Common myeloid progenitor, CD34-positive (primary cell): Measurements from ENCODE around the gene TM2D3.

Experiments
- CTCF ChIA-PET: fragments of 350-600 bp; sonication (Branson Sonifier 250); formaldehyde crosslinking; loops from one replicate; lab custom pipeline; 2021; ENCODE audit warnings: antibody characterized with exemption; lab: Charles Lee
- POLR2A ChIA-PET: fragments of 350-600 bp; sonication (Branson Sonifier 250); formaldehyde crosslinking; loops from one replicate; lab custom pipeline; 2021; ENCODE audit warnings: antibody characterized with exemption; lab: Charles Lee
- DNase-seq, 3 donors: peaks; one replicate each; pipeline versions ENCODE4 v3.0.0 to v3.0.0-alpha.2; 2013
- H3K27ac ChIP-seq, 2 experiments: 1 replicate in 1 of 2; 2 replicates in 1 of 2; pipeline ENCODE4 v1.7.0; 2013; ENCODE audit warnings: inconsistent platforms in 2 of 2, low read length in 2 of 2, mild to moderate bottlenecking in 2 of 2, low read depth in 1 of 2, moderate library complexity in 1 of 2; ENCODE audit not compliant: severe bottlenecking in 2 of 2, insufficient read depth in 1 of 2, poor library complexity in 1 of 2
- H3K27me3 ChIP-seq, 5 experiments: replicated peaks in 2 of 5; 1 replicate in 3 of 5; 2 replicates in 2 of 5; pipeline versions ENCODE4 v1.6.1 to v1.7.0; 2013; ENCODE audit warnings: low read length in 4 of 5, mild to moderate bottlenecking in 2 of 5, moderate library complexity in 2 of 5, inconsistent platforms in 1 of 5; ENCODE audit not compliant: insufficient read depth in 5 of 5, control insufficient read depth in 4 of 5
- H3K36me3 ChIP-seq, 4 experiments: 1 replicate in 2 of 4; 2 replicates in 2 of 4; pipeline versions ENCODE4 v1.6.1 to v1.7.0; 2013; ENCODE audit warnings: low read length in 3 of 4, control low read depth in 1 of 4, mild to moderate bottlenecking in 1 of 4; ENCODE audit not compliant: control insufficient read depth in 4 of 4, insufficient read depth in 4 of 4
- H3K4me1 ChIP-seq, 4 experiments: 1 replicate in 3 of 4; 2 replicates in 1 of 4; pipeline versions ENCODE4 v1.6.1 to v1.7.1; 2013; ENCODE audit warnings: low read length in 3 of 4, mild to moderate bottlenecking in 3 of 4, control low read depth in 1 of 4, inconsistent platforms in 1 of 4, moderate library complexity in 1 of 4; ENCODE audit not compliant: control insufficient read depth in 4 of 4, insufficient read depth in 4 of 4; ENCODE audit errors: control extremely low read depth in 1 of 4
- H3K4me3 ChIP-seq, 7 experiments: 1 replicate in 4 of 7; 2 replicates in 3 of 7; pipeline versions ENCODE4 v1.5.1 to v1.7.0; 2013; ENCODE audit warnings: mild to moderate bottlenecking in 7 of 7, low read length in 6 of 7, moderate library complexity in 6 of 7, inconsistent platforms in 2 of 7, low read depth in 2 of 7, control low read depth in 1 of 7; ENCODE audit not compliant: insufficient read depth in 4 of 7, control insufficient read depth in 1 of 7; ENCODE audit errors: extremely low read depth in 1 of 7
- H3K9me3 ChIP-seq, 5 experiments: 1 replicate in 4 of 5; 2 replicates in 1 of 5; pipeline versions ENCODE4 v1.6.1 to v1.7.1; 2013; ENCODE audit warnings: low read length in 4 of 5, mild to moderate bottlenecking in 2 of 5, inconsistent platforms in 1 of 5, low read depth in 1 of 5, moderate library complexity in 1 of 5; ENCODE audit not compliant: control insufficient read depth in 4 of 5, insufficient read depth in 2 of 5; ENCODE audit errors: control extremely low read depth in 1 of 5
- WGBS: methylation state at CpG from one replicate; pipeline ENCODE4 v1.1.5; 2013; ENCODE audit not compliant: insufficient coverage; 5-methylcytosine and 5-hydroxymethylcytosine counted together

The TM2D3 gene

GRCh38 chr15:101611007-101611406 lies 41.2 kb downstream of the TM2D3 start:
- CTCF ChIA-PET = interaction anchor here (0.6 to 1.0 kb wide), 2 partner anchors 22 to 25 kb away, joined by 3 to 4 read pairs; no protein-coding TSS in a partner anchor

GRCh38 chr15:101610611-101611000 lies 41.6 kb downstream of the TM2D3 start:
- H3K4me3 ChIP-seq = no peak overlapping the region
- no peaks in the 10 kb centered on the region for H3K9me3 ChIP-seq
- ChIA-PET POLR2A (no interaction called here), CTCF (interaction anchor here (1.0 kb wide), 1 partner anchor 25 kb away, joined by 4 read pairs; no protein-coding TSS in a partner anchor)
- no peak overlapping the region for H3K27ac ChIP-seq
- peaks cover 0 to 2% (median 0%) of the 10 kb centered on the region in 4 experiments for H3K4me1 ChIP-seq
- DNase-seq = no peak
- H3K36me3 ChIP-seq = no peaks in the 10 kb centered on the region
- WGBS = 97% methylated on average over 8 of the region's 8 CpGs
- H3K27me3 ChIP-seq = peaks cover 0 to 5% (median 0%) of the 10 kb centered on the region in 5 experiments

More at GRCh38 chr15:101611007-101611406, 41.2 kb downstream of the TM2D3 start:
- no peak overlapping the region for H3K4me3 ChIP-seq
- H3K36me3 ChIP-seq = no peaks in the 10 kb centered on the region
- 98% methylated on average over 14 of the region's 15 CpGs for WGBS
- no peaks in the 10 kb centered on the region for H3K9me3 ChIP-seq
- peaks cover 0 to 3% (median 0%) of the 10 kb centered on the region in 5 experiments for H3K27me3 ChIP-seq
- POLR2A ChIA-PET = no interaction called here
- H3K27ac ChIP-seq = no peak overlapping the region
- no peak for DNase-seq
- H3K4me1 ChIP-seq = peaks cover 0 to 2% (median 0%) of the 10 kb centered on the region in 4 experiments

- 92% methylated on average over 18 of the region's 23 CpGs for WGBS
Observed at GRCh38 chr15:101609742-101610610, 42.2 kb downstream of the TM2D3 start.

GRCh38 chr15:101608201-101608600 lies 44.0 kb downstream of the TM2D3 start:
- peaks cover 0 to 2% (median 0%) of the 10 kb centered on the region in 4 experiments for H3K4me1 ChIP-seq
- no peak overlapping the region for H3K27ac ChIP-seq
- POLR2A ChIA-PET = no interaction called here
- WGBS = 95% methylated on average over 9 of the region's 9 CpGs
- CTCF ChIA-PET = interaction anchor here (1.0 kb wide), 1 partner anchor 32 kb away, joined by 3 read pairs; no protein-coding TSS in a partner anchor
- DNase-seq = no peak
- H3K27me3 ChIP-seq = peaks cover 0 to 2% (median 0%) of the 10 kb centered on the region in 5 experiments
- no peaks in the 10 kb centered on the region for H3K36me3 ChIP-seq
- H3K4me3 ChIP-seq = no peak overlapping the region
- H3K9me3 ChIP-seq = peaks cover 0 to 3% (median 1%) of the 10 kb centered on the region in 5 experiments

More at GRCh38 chr15:101609742-101610610, 42.2 kb downstream of the TM2D3 start:
- Histone ChIP-seq H3K4me1 (peaks cover 0 to 2% (median 0%) of the 10 kb centered on the region in 4 experiments), H3K9me3 (no peaks in the 10 kb centered on the region), H3K4me3 (no peak overlapping the region), H3K27me3 (peaks cover 0 to 5% (median 0%) of the 10 kb centered on the region in 5 experiments), H3K27ac (no peak overlapping the region), H3K36me3 (no peaks in the 10 kb centered on the region)
- ChIA-PET CTCF (interaction anchor here (1.0 kb wide), 1 partner anchor 13 kb away, joined by 3 read pairs; no protein-coding TSS in a partner anchor), POLR2A (interaction anchor here (0.6 kb wide), 1 partner anchor 305 kb away, joined by 3 read pairs; no protein-coding TSS in a partner anchor)
- DNase-seq = no peak

GRCh38 chr15:101607108-101607507 lies 45.1 kb downstream of the TM2D3 start:
- CTCF ChIA-PET = interaction anchor here (0.9 kb wide), 1 partner anchor 12 kb away, joined by 3 read pairs; no protein-coding TSS in a partner anchor
- Histone ChIP-seq H3K27ac (no peak overlapping the region), H3K4me3 (no peak overlapping the region), H3K4me1 (peaks cover 0 to 2% (median 0%) of the 10 kb centered on the region in 4 experiments), H3K9me3 (peaks cover 0 to 3% (median 1%) of the 10 kb centered on the region in 5 experiments), H3K36me3 (no peaks in the 10 kb centered on the region), H3K27me3 (peaks cover 0 to 2% (median 0%) of the 10 kb centered on the region in 5 experiments)
- no peak for DNase-seq
- no CpG with 5 or more reads among the region's 2 CpGs for WGBS
- POLR2A ChIA-PET = no interaction called here

GRCh38 chr15:101604124-101604874 lies 47.9 kb downstream of the TM2D3 start:
- 95% methylated on average over 4 of the region's 4 CpGs for WGBS
- Histone ChIP-seq H3K27ac (no peak overlapping the region), H3K9me3 (peaks cover 0 to 3% (median 1%) of the 10 kb centered on the region in 5 experiments), H3K4me1 (peaks cover 0 to 2% (median 0%) of the 10 kb centered on the region in 4 experiments), H3K36me3 (no peaks in the 10 kb centered on the region), H3K4me3 (no peak overlapping the region), H3K27me3 (peaks cover 0 to 15% (median 4%) of the 10 kb centered on the region in 5 experiments)
- no peak for DNase-seq
- CTCF ChIA-PET = no interaction called here
- POLR2A ChIA-PET = no interaction called here
